WERI-Rb-1 (cell line): Measurements from ENCODE around the gene RNF149.
A peak's percentile ranks its signal among the peaks of the same experiment; 100 is the strongest.

Experiments
- DNase-seq: peaks from one replicate; pipeline ENCODE4 v3.0.0-alpha.2; 2020
- H3K27ac ChIP-seq: fragments of 250-450 bp; sonication (Bioruptor Pico); 2 replicates; pipeline ENCODE4 v1.5.1; 2020; ENCODE audit warnings: mild to moderate bottlenecking, moderate library complexity
- H3K27me3 ChIP-seq: fragments of 250-450 bp; sonication (Bioruptor Pico); 2 replicates; pipeline ENCODE4 v1.5.1; 2021; ENCODE audit warnings: mild to moderate bottlenecking, low read depth, moderate library complexity; ENCODE audit not compliant: insufficient read depth, severe bottlenecking
- H3K36me3 ChIP-seq: fragments of 250-450 bp; sonication (Bioruptor Pico); 2 replicates; pipeline ENCODE4 v1.5.1; 2020; ENCODE audit warnings: mild to moderate bottlenecking, moderate library complexity
- H3K4me3 ChIP-seq: 2 replicates; pipeline ENCODE4 v1.5.1; 2011; ENCODE audit warnings: low read depth, mild to moderate bottlenecking, control low read depth, low read length
- H3K9me3 ChIP-seq: fragments of 250-450 bp; sonication (Bioruptor Pico); 2 replicates; pipeline ENCODE4 v1.5.1; 2021; ENCODE audit warnings: mild to moderate bottlenecking, moderate library complexity; ENCODE audit not compliant: severe bottlenecking
- TF ChIP-seq, protein P1 (sequence below): IDR thresholded peaks from 2 replicates; pipeline ENCODE4 v1.5.1; 2011; ENCODE audit warnings: low read depth, mild to moderate bottlenecking, control low read depth, inconsistent platforms, low read length

Gene RNF149

GRCh38 chr2:101305492-101306078 is 2.9 kb downstream of the RNF149 start:
- peaks cover 40% of the 10 kb centered on the region for H3K36me3 ChIP-seq
- TF ChIP-seq, protein P1, sequence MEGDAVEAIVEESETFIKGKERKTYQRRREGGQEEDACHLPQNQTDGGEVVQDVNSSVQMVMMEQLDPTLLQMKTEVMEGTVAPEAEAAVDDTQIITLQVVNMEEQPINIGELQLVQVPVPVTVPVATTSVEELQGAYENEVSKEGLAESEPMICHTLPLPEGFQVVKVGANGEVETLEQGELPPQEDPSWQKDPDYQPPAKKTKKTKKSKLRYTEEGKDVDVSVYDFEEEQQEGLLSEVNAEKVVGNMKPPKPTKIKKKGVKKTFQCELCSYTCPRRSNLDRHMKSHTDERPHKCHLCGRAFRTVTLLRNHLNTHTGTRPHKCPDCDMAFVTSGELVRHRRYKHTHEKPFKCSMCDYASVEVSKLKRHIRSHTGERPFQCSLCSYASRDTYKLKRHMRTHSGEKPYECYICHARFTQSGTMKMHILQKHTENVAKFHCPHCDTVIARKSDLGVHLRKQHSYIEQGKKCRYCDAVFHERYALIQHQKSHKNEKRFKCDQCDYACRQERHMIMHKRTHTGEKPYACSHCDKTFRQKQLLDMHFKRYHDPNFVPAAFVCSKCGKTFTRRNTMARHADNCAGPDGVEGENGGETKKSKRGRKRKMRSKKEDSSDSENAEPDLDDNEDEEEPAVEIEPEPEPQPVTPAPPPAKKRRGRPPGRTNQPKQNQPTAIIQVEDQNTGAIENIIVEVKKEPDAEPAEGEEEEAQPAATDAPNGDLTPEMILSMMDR: no peak
- H3K27me3 ChIP-seq: no peaks in the 10 kb centered on the region
- no peaks in the 10 kb centered on the region for H3K9me3 ChIP-seq
- DNase-seq: peak; percentile 22
- H3K27ac ChIP-seq: peak overlapping the region; percentile 30
- H3K4me3 ChIP-seq: no peak overlapping the region

- H3K36me3 ChIP-seq: peaks cover 40% of the 10 kb centered on the region
- H3K27me3 ChIP-seq: no peaks in the 10 kb centered on the region
- TF ChIP-seq, protein P1: no peak
- no peak for DNase-seq
- H3K4me3 ChIP-seq: no peak overlapping the region
- no peaks in the 10 kb centered on the region for H3K9me3 ChIP-seq
- H3K27ac ChIP-seq: peak overlapping the region; percentile 30
Measured at GRCh38 chr2:101305035-101305434, 3.5 kb downstream of the RNF149 start.

DNA sequence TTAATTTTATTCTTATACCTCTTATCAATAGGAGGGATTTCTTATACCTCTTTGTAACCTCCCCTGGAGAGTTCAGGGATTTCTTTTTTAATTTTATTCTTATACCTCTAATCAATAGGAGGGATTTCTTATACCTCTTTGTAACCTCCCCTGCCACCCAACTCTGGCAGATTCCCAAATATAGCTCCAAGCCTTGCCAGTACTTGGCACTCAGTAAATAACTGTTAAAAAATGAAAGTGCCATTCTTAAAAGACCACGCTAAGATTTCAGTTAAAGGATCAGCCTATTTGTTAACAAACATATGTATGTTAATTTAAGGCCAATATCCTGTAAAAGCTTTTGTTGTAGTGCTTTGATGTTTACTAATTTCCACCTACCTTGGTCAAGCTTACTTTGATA is 4.8 kb downstream of the RNF149 start:
- DNase-seq: no peak
- peaks cover 46% of the 10 kb centered on the region for H3K36me3 ChIP-seq
- H3K9me3 ChIP-seq: no peaks in the 10 kb centered on the region
- no peaks in the 10 kb centered on the region for H3K27me3 ChIP-seq
- no peak overlapping the region for H3K27ac ChIP-seq
- H3K4me3 ChIP-seq: no peak overlapping the region
- TF ChIP-seq, protein P1: no peak

GRCh38 chr2:101302016-101302415 is 6.5 kb downstream of the RNF149 start:
- TF ChIP-seq, protein P1: no peak
- DNase-seq: no peak
- H3K27me3 ChIP-seq: no peaks in the 10 kb centered on the region
- no peak overlapping the region for H3K4me3 ChIP-seq
- H3K27ac ChIP-seq: no peak overlapping the region
- peaks cover 40% of the 10 kb centered on the region for H3K36me3 ChIP-seq
- H3K9me3 ChIP-seq: no peaks in the 10 kb centered on the region

DNA sequence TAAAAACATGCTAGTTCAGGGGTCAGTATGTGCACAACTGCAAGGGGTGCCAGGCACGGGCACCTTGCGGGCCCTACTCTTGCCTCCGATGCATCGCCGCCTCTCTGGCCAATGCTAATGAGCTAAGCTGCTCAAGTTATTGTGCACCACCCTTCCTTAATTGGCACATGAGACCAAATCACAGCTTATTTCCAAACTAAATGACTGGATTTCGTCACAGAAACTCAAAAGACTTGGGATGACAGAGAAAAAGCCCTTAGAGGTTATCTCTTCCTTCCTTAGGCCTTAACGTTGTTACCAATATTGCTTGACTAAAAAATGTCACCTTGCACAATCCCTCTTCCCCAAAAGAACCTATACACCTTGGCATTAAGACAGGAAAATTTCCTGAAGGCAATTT is 7.7 kb downstream of the RNF149 start:
- H3K9me3 ChIP-seq: no peaks in the 10 kb centered on the region
- TF ChIP-seq, protein P1: no peak
- peaks cover 31% of the 10 kb centered on the region for H3K36me3 ChIP-seq
- no peak overlapping the region for H3K27ac ChIP-seq
- H3K4me3 ChIP-seq: no peak overlapping the region
- no peaks in the 10 kb centered on the region for H3K27me3 ChIP-seq
- no peak for DNase-seq

- Histone ChIP-seq H3K4me3 (no peak overlapping the region), H3K27me3 (no peaks in the 10 kb centered on the region), H3K27ac (peak overlapping the region; percentile 34), H3K36me3 (peaks cover 27% of the 10 kb centered on the region), H3K9me3 (no peaks in the 10 kb centered on the region)
- TF ChIP-seq, protein P1: no peak
- DNase-seq: peak; percentile 30
Measured at GRCh38 chr2:101300164-101300563, 8.3 kb downstream of the RNF149 start.
